GM12878 (cell line): Measurements from ENCODE around the gene ULBP3.

ENCODE experiments used
- CEBPB ChIP-seq, 2 experiments: fragments of 150-350 bp in 1 of 2; IDR thresholded peaks; 2 replicates each; pipeline ENCODE4 v1.6.1; 2012 to 2014; ENCODE audit warnings: low read depth in 2 of 2, low read length in 2 of 2, borderline replicate concordance in 1 of 2, inconsistent platforms in 1 of 2
- JUND ChIP-seq: IDR thresholded peaks from 2 replicates; pipeline ENCODE4 v1.6.1; 2012; ENCODE audit warnings: low read depth, mild to moderate bottlenecking, low read length, improper control_type of control experiment, moderate library complexity
- SMC3 ChIP-seq: IDR thresholded peaks from 2 replicates; pipeline ENCODE4 v1.6.1; 2011; ENCODE audit warnings: low read length, improper control_type of control experiment, borderline replicate concordance
- TF ChIP-seq, protein P1 (sequence below): fragments of 450-650 bp; IDR thresholded peaks from 2 replicates; pipeline ENCODE4 v1.6.1; 2017; ENCODE audit warnings: mild to moderate bottlenecking, moderate library complexity

GRCh38 chr6:150069706-150070105, 785 bp upstream of the ULBP3 start:
- TF ChIP-seq, protein P1, sequence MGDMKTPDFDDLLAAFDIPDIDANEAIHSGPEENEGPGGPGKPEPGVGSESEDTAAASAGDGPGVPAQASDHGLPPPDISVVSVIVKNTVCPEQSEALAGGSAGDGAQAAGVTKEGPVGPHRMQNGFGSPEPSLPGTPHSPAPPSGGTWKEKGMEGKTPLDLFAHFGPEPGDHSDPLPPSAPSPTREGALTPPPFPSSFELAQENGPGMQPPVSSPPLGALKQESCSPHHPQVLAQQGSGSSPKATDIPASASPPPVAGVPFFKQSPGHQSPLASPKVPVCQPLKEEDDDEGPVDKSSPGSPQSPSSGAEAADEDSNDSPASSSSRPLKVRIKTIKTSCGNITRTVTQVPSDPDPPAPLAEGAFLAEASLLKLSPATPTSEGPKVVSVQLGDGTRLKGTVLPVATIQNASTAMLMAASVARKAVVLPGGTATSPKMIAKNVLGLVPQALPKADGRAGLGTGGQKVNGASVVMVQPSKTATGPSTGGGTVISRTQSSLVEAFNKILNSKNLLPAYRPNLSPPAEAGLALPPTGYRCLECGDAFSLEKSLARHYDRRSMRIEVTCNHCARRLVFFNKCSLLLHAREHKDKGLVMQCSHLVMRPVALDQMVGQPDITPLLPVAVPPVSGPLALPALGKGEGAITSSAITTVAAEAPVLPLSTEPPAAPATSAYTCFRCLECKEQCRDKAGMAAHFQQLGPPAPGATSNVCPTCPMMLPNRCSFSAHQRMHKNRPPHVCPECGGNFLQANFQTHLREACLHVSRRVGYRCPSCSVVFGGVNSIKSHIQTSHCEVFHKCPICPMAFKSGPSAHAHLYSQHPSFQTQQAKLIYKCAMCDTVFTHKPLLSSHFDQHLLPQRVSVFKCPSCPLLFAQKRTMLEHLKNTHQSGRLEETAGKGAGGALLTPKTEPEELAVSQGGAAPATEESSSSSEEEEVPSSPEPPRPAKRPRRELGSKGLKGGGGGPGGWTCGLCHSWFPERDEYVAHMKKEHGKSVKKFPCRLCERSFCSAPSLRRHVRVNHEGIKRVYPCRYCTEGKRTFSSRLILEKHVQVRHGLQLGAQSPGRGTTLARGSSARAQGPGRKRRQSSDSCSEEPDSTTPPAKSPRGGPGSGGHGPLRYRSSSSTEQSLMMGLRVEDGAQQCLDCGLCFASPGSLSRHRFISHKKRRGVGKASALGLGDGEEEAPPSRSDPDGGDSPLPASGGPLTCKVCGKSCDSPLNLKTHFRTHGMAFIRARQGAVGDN = no peak
- TF ChIP-seq SMC3 (no peak), JUND (no peak), CEBPB (IDR thresholded peaks at IDR 0.05; ENCODE audit: borderline replicate concordance in 1 of 2, low read depth in 2 of 2, low read length in 2 of 2) (no peak)
